Chondrocyte (in vitro differentiated cells): ENCODE results near the gene SLC39A8. TPM values are rescaled to one million over a fixed set of nuclear protein-coding genes. Genes with fewer than 3 reads are reported as not detected.

Experiments used
- DNase-seq: peaks from one replicate; pipeline ENCODE4 v3.0.0; 2021; ENCODE audit warnings: mixed read lengths, low spot score
- H3K27ac Mint-ChIP-seq: one replicate; pipeline ENCODE4 v1.8.0; 2021; ENCODE audit warnings: mild to moderate bottlenecking, moderate library complexity, mixed read lengths; ENCODE audit not compliant: unreplicated experiment
- H3K27me3 Mint-ChIP-seq: 2 replicates; pipeline ENCODE4 v1.8.0; 2021; ENCODE audit warnings: low read depth, mixed read lengths
- H3K36me3 Mint-ChIP-seq: 2 replicates; pipeline ENCODE4 v1.8.0; 2021; ENCODE audit warnings: low read depth, mixed read lengths
- H3K4me1 Mint-ChIP-seq: 2 replicates; pipeline ENCODE4 v1.8.0; 2021; ENCODE audit warnings: low read depth, mild to moderate bottlenecking, mixed read lengths
- H3K4me3 Mint-ChIP-seq: one replicate; pipeline ENCODE4 v1.8.0; 2021; ENCODE audit warnings: mild to moderate bottlenecking, moderate library complexity, mixed read lengths; ENCODE audit not compliant: unreplicated experiment
- H3K9me3 Mint-ChIP-seq: 2 replicates; pipeline ENCODE4 v1.8.0; 2021; ENCODE audit warnings: low read depth, mixed read lengths
- CTCF ChIP-seq: fragments of 200-600 bp; sonication (generic); IDR thresholded peaks from 2 replicates; pipeline ENCODE4 v1.5.0; 2021; ENCODE audit warnings: antibody characterized with exemption, mild to moderate bottlenecking, moderate library complexity
- total RNA-seq: library from RNA; stranded (reverse); gene quantifications from 3 replicates; pipeline ENCODE4 v1.2.1, GENCODE V29; 2021

The SLC39A8 gene
- total RNA-seq, 1 donor from 2014 or later, result 1.8 TPM

GRCh38 chr4:102328045-102328444, 17.2 kb downstream of the SLC39A8 start:
- no peak for DNase-seq
- Mint-ChIP-seq H3K4me1 (no peaks in the 10 kb centered on the region), H3K4me3 (no peak overlapping the region), H3K27me3 (peaks cover 3% of the 10 kb centered on the region), H3K36me3 (peaks cover 5% of the 10 kb centered on the region), H3K27ac (no peak overlapping the region), H3K9me3 (peaks cover 4% of the 10 kb centered on the region)
- no peak for TF ChIP-seq CTCF

- H3K4me1 Mint-ChIP-seq, result no peaks in the 10 kb centered on the region
- no peak for TF ChIP-seq CTCF
- no peak for DNase-seq
- peaks cover 3% of the 10 kb centered on the region for H3K27me3 Mint-ChIP-seq
- H3K9me3 Mint-ChIP-seq, result peaks cover 4% of the 10 kb centered on the region
- no peak overlapping the region for H3K27ac Mint-ChIP-seq
- peaks cover 4% of the 10 kb centered on the region for H3K36me3 Mint-ChIP-seq
- H3K4me3 Mint-ChIP-seq, result no peak overlapping the region
Observed at GRCh38 chr4:102326951-102327350, 18.3 kb downstream of the SLC39A8 start.

- Mint-ChIP-seq H3K4me1 (peaks cover 2% of the 10 kb centered on the region), H3K36me3 (peaks cover 1% of the 10 kb centered on the region), H3K4me3 (no peak overlapping the region), H3K27me3 (peaks cover 3% of the 10 kb centered on the region), H3K27ac (no peak overlapping the region), H3K9me3 (no peaks in the 10 kb centered on the region)
- no peak for DNase-seq
- no peak for TF ChIP-seq CTCF
Observed at GRCh38 chr4:102324730-102325129, 20.6 kb downstream of the SLC39A8 start.

GRCh38 chr4:102322736-102323135, 22.5 kb downstream of the SLC39A8 start:
- TF ChIP-seq CTCF, result no peak
- no peak overlapping the region for H3K4me3 Mint-ChIP-seq
- no peaks in the 10 kb centered on the region for H3K36me3 Mint-ChIP-seq
- no peak overlapping the region for H3K27ac Mint-ChIP-seq
- H3K9me3 Mint-ChIP-seq, result no peaks in the 10 kb centered on the region
- peaks cover 7% of the 10 kb centered on the region for H3K4me1 Mint-ChIP-seq
- no peak for DNase-seq
- no peaks in the 10 kb centered on the region for H3K27me3 Mint-ChIP-seq

- Mint-ChIP-seq H3K27ac (no peak overlapping the region), H3K36me3 (no peaks in the 10 kb centered on the region), H3K4me3 (no peak overlapping the region), H3K9me3 (no peaks in the 10 kb centered on the region), H3K27me3 (no peaks in the 10 kb centered on the region), H3K4me1 (peaks cover 7% of the 10 kb centered on the region)
- DNase-seq, result no peak
- no peak for TF ChIP-seq CTCF
Observed at GRCh38 chr4:102321260-102321995, 23.9 kb downstream of the SLC39A8 start.
